ENCODE measurements around the gene TRIM22.
"Not testable (repeated sequence)": the region's sequence is repeated elsewhere in the genome, so short reads cannot be mapped to it uniquely, and the experiment has no call there.

TRIM22 gene

DNA sequence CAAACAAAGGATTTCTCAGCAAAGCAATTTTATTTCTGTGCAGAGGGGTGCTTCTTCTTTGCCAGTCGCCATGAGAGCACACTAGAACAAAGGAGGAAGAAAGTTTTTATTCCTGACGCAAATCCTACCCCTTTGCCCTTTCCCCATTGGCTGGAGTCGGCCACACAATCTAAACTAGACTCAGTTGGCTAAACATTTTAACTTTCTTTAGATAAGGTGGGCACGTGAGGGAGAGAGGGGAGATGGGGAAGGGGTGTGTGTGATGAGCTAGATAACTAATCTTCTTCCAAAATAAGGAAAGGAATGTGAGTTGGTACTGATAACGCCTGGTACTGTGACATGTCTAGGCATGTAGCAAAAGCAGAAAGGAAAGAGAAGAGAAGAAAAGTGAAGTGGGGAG lies 626 bp downstream of the TRIM22 start:
- TF ChIP-seq, protein P1, sequence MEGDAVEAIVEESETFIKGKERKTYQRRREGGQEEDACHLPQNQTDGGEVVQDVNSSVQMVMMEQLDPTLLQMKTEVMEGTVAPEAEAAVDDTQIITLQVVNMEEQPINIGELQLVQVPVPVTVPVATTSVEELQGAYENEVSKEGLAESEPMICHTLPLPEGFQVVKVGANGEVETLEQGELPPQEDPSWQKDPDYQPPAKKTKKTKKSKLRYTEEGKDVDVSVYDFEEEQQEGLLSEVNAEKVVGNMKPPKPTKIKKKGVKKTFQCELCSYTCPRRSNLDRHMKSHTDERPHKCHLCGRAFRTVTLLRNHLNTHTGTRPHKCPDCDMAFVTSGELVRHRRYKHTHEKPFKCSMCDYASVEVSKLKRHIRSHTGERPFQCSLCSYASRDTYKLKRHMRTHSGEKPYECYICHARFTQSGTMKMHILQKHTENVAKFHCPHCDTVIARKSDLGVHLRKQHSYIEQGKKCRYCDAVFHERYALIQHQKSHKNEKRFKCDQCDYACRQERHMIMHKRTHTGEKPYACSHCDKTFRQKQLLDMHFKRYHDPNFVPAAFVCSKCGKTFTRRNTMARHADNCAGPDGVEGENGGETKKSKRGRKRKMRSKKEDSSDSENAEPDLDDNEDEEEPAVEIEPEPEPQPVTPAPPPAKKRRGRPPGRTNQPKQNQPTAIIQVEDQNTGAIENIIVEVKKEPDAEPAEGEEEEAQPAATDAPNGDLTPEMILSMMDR (IDR thresholded peaks at IDR 0.05; ENCODE audit: control extremely low read depth, extremely low read depth, low read depth, missing control alignments) = no peak
- ChIA-PET POLR2A (no interaction called here), CTCF (interaction anchor here (0.9 to 2.6 kb wide), 7 partner anchors 8 to 91 kb away, joined by 3 to 15 read pairs (median 4); no protein-coding TSS in a partner anchor)
- no peak for DNase-seq (ENCODE audit: extremely low spot score)

- no peak for DNase-seq (ENCODE audit: extremely low spot score)
- ChIA-PET CTCF (interaction anchor here (0.9 to 2.6 kb wide), 5 partner anchors 13 to 92 kb away, joined by 3 to 15 read pairs (median 4); no protein-coding TSS in a partner anchor), POLR2A (interaction anchor here (0.9 kb wide), 1 partner anchor 9 kb away, joined by 8 read pairs; no protein-coding TSS in a partner anchor)
- TF ChIP-seq, protein P1 (IDR thresholded peaks at IDR 0.05; ENCODE audit: control extremely low read depth, extremely low read depth, low read depth, missing control alignments) = no peak
Observed at GRCh38 chr11:5690736-5691135, 1.1 kb downstream of the TRIM22 start.

DNA sequence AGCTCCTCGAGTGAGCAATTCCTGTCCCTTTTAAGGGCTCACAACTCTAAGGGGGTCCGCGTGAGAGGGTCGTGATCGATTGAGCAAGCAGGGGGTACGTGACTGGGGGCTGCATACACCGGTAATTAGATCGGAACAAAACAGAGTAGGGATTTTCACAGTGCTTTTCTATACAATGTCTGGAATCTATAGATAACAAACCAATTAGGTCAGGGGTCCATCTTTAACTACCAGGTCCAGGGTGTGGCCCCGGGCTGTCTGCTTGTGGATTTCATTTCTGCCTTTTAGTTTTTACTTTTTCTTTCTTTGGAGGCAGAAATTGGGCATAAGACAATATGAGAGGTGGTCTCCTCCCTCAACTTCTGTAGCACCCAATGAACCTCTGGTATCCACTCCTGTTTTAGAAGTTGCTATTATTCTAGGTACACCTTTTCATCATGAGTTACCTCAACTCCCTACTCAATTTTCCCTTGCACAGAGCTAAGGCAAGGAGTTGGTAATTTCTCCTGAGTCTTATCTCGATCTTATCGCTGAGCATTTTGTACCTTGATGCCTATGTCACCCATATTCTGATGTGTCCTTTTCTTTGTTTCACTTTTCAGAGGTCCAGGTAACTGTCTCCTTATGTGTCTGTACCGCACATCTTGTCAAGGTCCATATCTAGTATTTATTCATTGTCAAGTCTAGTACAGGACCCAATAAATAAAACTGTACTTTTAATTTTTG lies 1.8 kb downstream of the TRIM22 start:
- not testable (repeated sequence) for DNase-seq (ENCODE audit: extremely low spot score)
- ChIA-PET POLR2A (interaction anchor here (0.6 to 0.9 kb wide), 2 partner anchors 9 to 12 kb away, joined by 5 to 8 read pairs; no protein-coding TSS in a partner anchor), CTCF (interaction anchor here (0.9 to 2.6 kb wide), 5 partner anchors 12 to 92 kb away, joined by 3 to 15 read pairs (median 4); no protein-coding TSS in a partner anchor)

- DNase-seq (ENCODE audit: extremely low spot score) = no peak
- CTCF ChIA-PET = no interaction called here
- POLR2A ChIA-PET = no interaction called here
- TF ChIP-seq, protein P1 (IDR thresholded peaks at IDR 0.05; ENCODE audit: control extremely low read depth, extremely low read depth, low read depth, missing control alignments) = no peak
Observed at GRCh38 chr11:5691964-5692361, 2.4 kb downstream of the TRIM22 start.

DNA sequence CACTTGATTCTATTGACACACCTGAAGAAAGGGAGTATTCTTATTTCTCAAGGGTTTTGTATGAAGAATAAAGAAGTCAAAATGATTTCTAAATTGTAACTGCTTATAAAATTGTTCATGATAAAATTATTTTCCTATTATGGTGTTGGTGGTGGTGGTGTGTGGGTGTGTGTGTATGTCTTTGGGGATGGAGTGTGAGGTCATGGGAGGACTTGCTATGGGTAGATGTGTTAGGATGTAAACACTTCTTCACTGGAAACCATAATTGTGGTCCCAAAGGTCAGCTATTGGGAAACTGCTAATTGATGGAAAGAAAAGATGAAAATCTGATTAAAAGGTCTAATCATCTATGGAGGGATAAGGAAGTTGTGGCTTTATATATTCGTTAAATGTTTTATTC lies 5.1 kb downstream of the TRIM22 start:
- CTCF ChIA-PET = interaction anchor here (1.0 to 2.4 kb wide), 3 partner anchors 8 to 70 kb away, joined by 3 to 14 read pairs (median 3); partner anchors contain the start of genes TRIM34 and TRIM5
- DNase-seq (ENCODE audit: extremely low spot score) = no peak
- POLR2A ChIA-PET = no interaction called here
- TF ChIP-seq, protein P1 (IDR thresholded peaks at IDR 0.05; ENCODE audit: control extremely low read depth, extremely low read depth, low read depth, missing control alignments) = no peak

GRCh38 chr11:5695580-5695979 lies 6.0 kb downstream of the TRIM22 start:
- ChIA-PET POLR2A (interaction anchor here (0.8 to 1.1 kb wide), 2 partner anchors 11 to 64 kb away, joined by 3 to 4 read pairs; partner anchors contain the start of gene TRIM5), CTCF (interaction anchor here (1.0 to 2.4 kb wide), 3 partner anchors 11 to 89 kb away, joined by 3 to 14 read pairs (median 5); partner anchors contain the start of genes TRIM34 and TRIM5)
- TF ChIP-seq, protein P1 (IDR thresholded peaks at IDR 0.05; ENCODE audit: control extremely low read depth, extremely low read depth, low read depth, missing control alignments) = no peak
- DNase-seq (ENCODE audit: extremely low spot score) = no peak

DNA sequence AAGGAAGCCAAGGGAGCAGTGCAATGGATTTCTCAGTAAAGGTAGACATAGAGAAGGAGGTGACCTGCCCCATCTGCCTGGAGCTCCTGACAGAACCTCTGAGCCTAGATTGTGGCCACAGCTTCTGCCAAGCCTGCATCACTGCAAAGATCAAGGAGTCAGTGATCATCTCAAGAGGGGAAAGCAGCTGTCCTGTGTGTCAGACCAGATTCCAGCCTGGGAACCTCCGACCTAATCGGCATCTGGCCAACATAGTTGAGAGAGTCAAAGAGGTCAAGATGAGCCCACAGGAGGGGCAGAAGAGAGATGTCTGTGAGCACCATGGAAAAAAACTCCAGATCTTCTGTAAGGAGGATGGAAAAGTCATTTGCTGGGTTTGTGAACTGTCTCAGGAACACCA lies 6.6 kb downstream of the TRIM22 start:
- TF ChIP-seq, protein P1 (IDR thresholded peaks at IDR 0.05; ENCODE audit: control extremely low read depth, extremely low read depth, low read depth, missing control alignments) = no peak
- CTCF ChIA-PET = interaction anchor here (1.3 to 1.5 kb wide), 2 partner anchors 11 to 90 kb away, joined by 3 to 5 read pairs; partner anchors contain the start of gene TRIM5

More for the DNA sequence above, 6.6 kb downstream of the TRIM22 start:
- no peak for DNase-seq (ENCODE audit: extremely low spot score)
- POLR2A ChIA-PET = interaction anchor here (0.8 kb wide), 1 partner anchor 12 kb away, joined by 3 read pairs; the partner anchor contains the start of gene TRIM5
